Astrocyte of the spinal cord (primary cell): ENCODE results near the gene ADGRV1.

Source experiments
- DNase-seq: peaks from one replicate; pipeline ENCODE4 v3.0.0; 2011; ENCODE audit warnings: low read depth, low spot score
- H3K4me3 ChIP-seq: 2 replicates; pipeline ENCODE4 v1.5.1; 2011; ENCODE audit warnings: low read depth, mild to moderate bottlenecking, low read length, moderate library complexity
- in situ Hi-C: cut with HindIII; loops from 2 replicates; pipeline ENCODE4 v1.10.0; 2017; ENCODE audit warnings: low sequenced_read_pairs
- TF ChIP-seq, protein P1 (sequence below): IDR thresholded peaks from 2 replicates; pipeline ENCODE4 v1.5.1; 2012; ENCODE audit warnings: low read depth, mild to moderate bottlenecking, low read length, inconsistent platforms

Gene ADGRV1

DNA sequence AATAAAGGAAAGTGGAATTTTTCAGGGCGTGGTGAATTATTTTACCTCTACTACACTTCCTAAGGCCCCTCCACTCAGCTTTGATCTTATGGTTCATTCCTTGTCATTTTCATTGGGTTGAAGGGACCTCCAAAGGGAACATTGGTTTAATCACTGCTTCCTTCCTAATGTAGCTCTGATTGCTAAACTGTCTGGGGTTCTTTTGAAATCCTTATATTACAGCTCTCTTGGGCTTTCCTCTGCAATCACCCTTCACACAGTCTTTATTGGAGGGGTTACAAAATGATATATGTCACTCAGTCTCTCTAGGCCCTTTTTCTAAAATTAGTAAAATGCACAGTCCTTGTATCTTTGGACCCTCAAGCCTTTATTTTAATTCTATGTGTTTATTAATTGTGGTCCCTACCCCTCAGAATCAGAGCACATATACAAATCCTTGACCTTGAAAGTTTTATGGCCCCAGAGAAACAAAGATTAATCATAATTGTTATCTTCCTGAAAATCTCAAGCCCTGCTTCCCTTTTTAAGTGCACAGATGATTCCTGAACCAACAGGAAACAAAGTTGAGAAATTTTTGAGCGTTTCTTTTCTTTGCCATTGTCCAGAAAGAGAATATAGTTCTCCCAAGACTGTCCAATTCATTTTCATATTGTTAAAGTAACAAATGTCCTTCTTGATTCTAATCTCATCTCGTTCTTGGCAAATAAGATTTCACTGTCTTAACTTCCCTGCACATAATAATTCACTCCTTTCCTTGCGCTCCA, 494.6 kb downstream of the ADGRV1 start:
- in situ Hi-C loops = no loop called here
- H3K4me3 ChIP-seq = no peak overlapping the region
- TF ChIP-seq, protein P1, sequence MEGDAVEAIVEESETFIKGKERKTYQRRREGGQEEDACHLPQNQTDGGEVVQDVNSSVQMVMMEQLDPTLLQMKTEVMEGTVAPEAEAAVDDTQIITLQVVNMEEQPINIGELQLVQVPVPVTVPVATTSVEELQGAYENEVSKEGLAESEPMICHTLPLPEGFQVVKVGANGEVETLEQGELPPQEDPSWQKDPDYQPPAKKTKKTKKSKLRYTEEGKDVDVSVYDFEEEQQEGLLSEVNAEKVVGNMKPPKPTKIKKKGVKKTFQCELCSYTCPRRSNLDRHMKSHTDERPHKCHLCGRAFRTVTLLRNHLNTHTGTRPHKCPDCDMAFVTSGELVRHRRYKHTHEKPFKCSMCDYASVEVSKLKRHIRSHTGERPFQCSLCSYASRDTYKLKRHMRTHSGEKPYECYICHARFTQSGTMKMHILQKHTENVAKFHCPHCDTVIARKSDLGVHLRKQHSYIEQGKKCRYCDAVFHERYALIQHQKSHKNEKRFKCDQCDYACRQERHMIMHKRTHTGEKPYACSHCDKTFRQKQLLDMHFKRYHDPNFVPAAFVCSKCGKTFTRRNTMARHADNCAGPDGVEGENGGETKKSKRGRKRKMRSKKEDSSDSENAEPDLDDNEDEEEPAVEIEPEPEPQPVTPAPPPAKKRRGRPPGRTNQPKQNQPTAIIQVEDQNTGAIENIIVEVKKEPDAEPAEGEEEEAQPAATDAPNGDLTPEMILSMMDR = no peak
- no peak for DNase-seq

DNA sequence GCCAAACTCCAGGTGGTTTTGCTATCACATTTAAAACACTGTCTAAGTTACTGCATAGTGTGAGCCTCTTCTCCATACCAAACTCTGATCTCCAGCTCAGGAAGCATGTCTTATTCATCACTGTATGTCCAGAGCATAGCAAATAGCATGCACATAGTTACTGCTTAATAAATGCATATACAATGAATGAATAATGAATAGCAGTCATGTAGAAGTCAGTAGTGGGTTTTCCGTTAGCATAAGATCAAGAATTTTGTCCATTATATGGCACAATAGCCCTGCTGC, 495.1 kb downstream of the ADGRV1 start:
- H3K4me3 ChIP-seq = no peak overlapping the region
- no peak for DNase-seq
- in situ Hi-C loops = no loop called here
- TF ChIP-seq, protein P1 = no peak

DNA sequence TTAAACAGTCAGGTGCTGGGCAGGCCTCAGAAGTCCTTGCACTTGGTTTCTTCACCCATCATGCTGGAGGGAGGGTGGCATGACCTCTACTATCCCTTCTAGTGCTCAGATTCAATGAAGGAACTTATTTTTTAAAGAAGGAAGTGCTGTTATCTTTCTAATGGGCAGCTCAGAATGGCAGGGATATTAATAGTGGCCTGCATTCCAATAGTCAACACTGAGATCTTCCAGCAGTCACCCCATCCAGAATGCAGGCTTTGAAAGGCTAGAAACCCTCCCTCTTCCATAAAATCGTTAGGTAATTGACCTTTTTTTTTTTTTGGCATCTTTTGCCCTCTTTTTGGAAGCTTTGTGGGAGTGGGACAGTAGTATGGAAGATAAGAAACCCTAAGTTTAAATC, 499.6 kb downstream of the ADGRV1 start:
- TF ChIP-seq, protein P1 = no peak
- in situ Hi-C loops = no loop called here
- DNase-seq = no peak
- no peak overlapping the region for H3K4me3 ChIP-seq

DNA sequence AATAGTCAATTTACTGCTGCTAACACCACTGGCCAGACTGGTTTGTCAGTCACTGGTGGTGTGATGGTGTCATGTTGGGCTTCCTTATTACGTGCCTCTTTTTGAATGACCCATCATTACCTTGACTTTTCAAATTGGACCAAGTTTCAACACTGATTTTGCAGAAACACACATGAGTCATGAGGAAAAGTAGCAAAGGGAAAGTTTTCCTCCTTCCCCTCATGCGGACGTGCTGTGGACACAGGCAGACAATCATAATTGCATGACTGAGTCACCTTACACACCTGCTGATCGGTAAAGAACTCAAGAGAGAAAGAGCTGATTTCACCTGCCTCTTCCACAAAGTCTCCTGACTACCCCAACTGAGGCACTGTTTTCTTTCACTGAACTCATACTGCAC, 500.0 kb downstream of the ADGRV1 start:
- in situ Hi-C loops = no loop called here

DNA sequence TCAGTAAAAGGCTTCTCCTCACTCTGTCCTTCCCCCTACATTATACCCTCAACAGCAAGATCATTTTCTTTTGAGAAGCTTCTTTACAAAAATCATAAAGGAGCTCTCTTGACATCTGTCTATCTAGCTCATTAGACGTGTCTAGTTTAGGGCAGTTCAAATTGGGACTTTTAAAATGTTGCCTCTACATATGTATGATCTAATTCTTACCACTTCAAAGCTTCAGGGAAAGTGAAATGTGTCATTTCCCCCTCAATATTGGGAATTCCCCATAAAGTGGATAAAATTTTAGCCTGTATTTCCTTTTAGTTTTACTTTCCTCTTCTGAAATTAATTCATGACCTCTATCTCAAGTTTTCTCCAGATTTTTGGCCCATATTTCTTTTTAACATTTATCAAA, 500.8 kb downstream of the ADGRV1 start:
- H3K4me3 ChIP-seq = no peak overlapping the region
- in situ Hi-C loops = no loop called here
- TF ChIP-seq, protein P1 = no peak
- no peak for DNase-seq

More for the DNA sequence above, 500.0 kb downstream of the ADGRV1 start:
- no peak for DNase-seq
- TF ChIP-seq, protein P1 = no peak
- no peak overlapping the region for H3K4me3 ChIP-seq

DNA sequence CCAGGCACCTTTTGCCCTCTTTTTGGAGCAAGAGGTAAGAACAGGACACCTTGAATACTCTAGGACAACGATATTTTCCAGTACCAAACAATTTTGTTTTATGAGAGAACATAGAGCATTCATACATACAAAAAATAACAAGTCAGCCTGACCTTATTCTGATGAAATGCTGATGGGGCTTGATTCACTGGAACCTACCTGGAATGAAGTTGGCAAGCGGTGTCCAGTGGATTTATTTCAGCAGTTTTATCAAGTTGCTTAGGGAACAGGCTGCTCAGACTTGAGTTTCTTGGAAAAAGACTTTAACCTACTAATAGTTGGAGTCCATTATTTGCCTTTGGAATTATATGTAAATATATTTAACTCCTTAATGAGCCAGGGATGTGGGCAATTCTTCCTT, 502.5 kb downstream of the ADGRV1 start:
- H3K4me3 ChIP-seq = no peak overlapping the region
- TF ChIP-seq, protein P1 = no peak
- DNase-seq = no peak
- in situ Hi-C loops = no loop called here
